Upper lobe of left lung (tissue), 4 donors: ENCODE results near the gene ROR2.

Source experiments
- EP300 ChIP-seq, 4 donors: sonication (generic); formaldehyde crosslinking; IDR thresholded peaks; one replicate each; pipeline ENCODE4 v1.5.1; 2017; ENCODE audit warnings: antibody characterized with exemption in 4 of 4, control low read depth in 2 of 4
- TF ChIP-seq, protein P1 (sequence below), 6 experiments: fragments of 450-650 bp in 4 of 6; fragments of 200-600 bp in 2 of 6; sonication (generic) in 2 of 6; IDR thresholded peaks; one replicate each; pipeline ENCODE4 v1.5.1; 2016 to 2019; ENCODE audit warnings: antibody characterized with exemption in 6 of 6

DNA sequence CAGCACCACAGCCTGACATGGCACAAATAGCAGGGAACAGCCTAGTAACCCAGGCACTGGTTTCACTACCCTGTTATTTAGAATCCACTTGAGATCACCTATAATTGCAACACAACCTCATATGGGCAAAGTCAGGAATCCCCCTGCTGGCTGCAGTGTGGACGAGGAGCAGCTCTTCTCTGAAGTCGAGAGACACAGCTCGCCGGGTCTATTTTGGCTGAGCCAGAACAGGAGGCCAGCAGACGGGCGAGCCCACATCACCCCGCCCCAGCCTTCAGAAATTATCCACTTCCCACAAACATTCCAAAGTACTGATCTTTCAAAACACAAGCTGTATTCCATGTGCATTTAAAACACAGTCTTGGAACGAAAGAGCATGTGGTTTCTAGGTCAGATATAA, 179.0 kb downstream of the ROR2 start:
- no peak for TF ChIP-seq EP300 (IDR thresholded peaks at IDR 0.05)
- TF ChIP-seq, protein P1, sequence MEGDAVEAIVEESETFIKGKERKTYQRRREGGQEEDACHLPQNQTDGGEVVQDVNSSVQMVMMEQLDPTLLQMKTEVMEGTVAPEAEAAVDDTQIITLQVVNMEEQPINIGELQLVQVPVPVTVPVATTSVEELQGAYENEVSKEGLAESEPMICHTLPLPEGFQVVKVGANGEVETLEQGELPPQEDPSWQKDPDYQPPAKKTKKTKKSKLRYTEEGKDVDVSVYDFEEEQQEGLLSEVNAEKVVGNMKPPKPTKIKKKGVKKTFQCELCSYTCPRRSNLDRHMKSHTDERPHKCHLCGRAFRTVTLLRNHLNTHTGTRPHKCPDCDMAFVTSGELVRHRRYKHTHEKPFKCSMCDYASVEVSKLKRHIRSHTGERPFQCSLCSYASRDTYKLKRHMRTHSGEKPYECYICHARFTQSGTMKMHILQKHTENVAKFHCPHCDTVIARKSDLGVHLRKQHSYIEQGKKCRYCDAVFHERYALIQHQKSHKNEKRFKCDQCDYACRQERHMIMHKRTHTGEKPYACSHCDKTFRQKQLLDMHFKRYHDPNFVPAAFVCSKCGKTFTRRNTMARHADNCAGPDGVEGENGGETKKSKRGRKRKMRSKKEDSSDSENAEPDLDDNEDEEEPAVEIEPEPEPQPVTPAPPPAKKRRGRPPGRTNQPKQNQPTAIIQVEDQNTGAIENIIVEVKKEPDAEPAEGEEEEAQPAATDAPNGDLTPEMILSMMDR (IDR thresholded peaks at IDR 0.05): no peak
